K562 (cell line): ENCODE measurements around the gene F12. TPM values are rescaled to one million over a fixed set of nuclear protein-coding genes. Genes with fewer than 3 reads are reported as not detected.
A peak's percentile ranks its signal among the peaks of the same experiment; 100 is the strongest.

Experiments
- ATAC-seq: fragments of 200-7000 bp; cut with Tn5 transposase; 3 replicates; pipeline ENCODE4 v1.9.1; 2020; ENCODE audit warnings: moderate library complexity
- BruUV-seq: library from RNA; stranded (reverse); fragments of 400-500 nt; replicated peaks from 2 replicates; lab custom pipeline; 2021; lab: Mats Ljungman, UMichigan
- CTCF ChIA-PET: fragments of 300-600 bp; formaldehyde crosslinking; extraction: SDS; loops from one replicate; lab custom pipeline; 2021; ENCODE audit warnings: low intra/inter-chr PET ratio; lab: Yijun Ruan, JAX
- POLR2A ChIA-PET: fragments of 300-600, 350-650 bp; sonication (Branson Sonifier 250); formaldehyde crosslinking; extraction: SDS; loops from one replicate; lab custom pipeline; 2021; ENCODE audit warnings: antibody characterized with exemption, inconsistent platforms; lab: Yijun Ruan, JAX
- DNase-seq, 4 experiments: peaks; one replicate each; pipeline versions ENCODE4 v3.0.0 to v3.0.0-alpha.2; 2011 to 2018; ENCODE audit warnings: low spot score in 3 of 4, mixed read lengths in 3 of 4; ENCODE audit errors: extremely low read depth in 1 of 4
- FAIRE-seq: peaks from 2 replicates; lab custom pipeline; 2011; peaks lifted over from hg19 to GRCh38; lab: Jason Lieb, UNC
- H2AFZ ChIP-seq: 2 replicates; pipeline ENCODE4 v1.6.0; 2011; ENCODE audit warnings: low read depth, low read length, control low read depth, inconsistent platforms
- H3K27ac ChIP-seq: fragments of 200-600 bp; 3 replicates; pipeline ENCODE4 v1.8.0; 2011; ENCODE audit warnings: low read depth, mild to moderate bottlenecking, control low read depth, inconsistent platforms, low read length, moderate library complexity, mixed read lengths; ENCODE audit errors: extremely low read depth
- H3K27me3 ChIP-seq, 2 experiments: fragments of 300-600 bp in 1 of 2; 2 replicates in 1 of 2; 3 replicates in 1 of 2; pipeline versions ENCODE4 v1.6.0 to v1.8.0; 2011; ENCODE audit warnings: inconsistent platforms in 2 of 2, low read length in 2 of 2, mild to moderate bottlenecking in 1 of 2, mixed read lengths in 1 of 2, moderate library complexity in 1 of 2; ENCODE audit not compliant: control insufficient read depth in 2 of 2, insufficient read depth in 2 of 2
- H3K36me3 ChIP-seq: fragments of 300-600 bp; 3 replicates; pipeline ENCODE4 v1.8.0; 2011; ENCODE audit warnings: mild to moderate bottlenecking, low read length, inconsistent platforms; ENCODE audit not compliant: control insufficient read depth, insufficient read depth
- H3K4me1 ChIP-seq, 2 experiments: fragments of 200-600 bp in 1 of 2; replicated peaks in 1 of 2; 2 replicates in 1 of 2; 3 replicates in 1 of 2; pipeline versions ENCODE4 v1.5.1 to v1.8.0; 2011; ENCODE audit warnings: inconsistent platforms in 2 of 2, low read length in 2 of 2, mild to moderate bottlenecking in 1 of 2, mixed read lengths in 1 of 2, moderate library complexity in 1 of 2; ENCODE audit not compliant: control insufficient read depth in 2 of 2, insufficient read depth in 2 of 2
- H3K4me2 ChIP-seq: 2 replicates; pipeline ENCODE4 v1.6.1; 2011; ENCODE audit warnings: low read length, control low read depth, inconsistent platforms, mixed read lengths; ENCODE audit not compliant: insufficient read depth
- H3K4me3 ChIP-seq: fragments of 200-600 bp; sonication (generic), shearing (Covaris generic); 2 replicates; pipeline ENCODE4 v1.5.1; 2016; ENCODE audit warnings: control low read depth, inconsistent platforms
- H3K79me2 ChIP-seq: fragments of 200-600 bp; 3 replicates; pipeline ENCODE4 v1.8.0; 2011; ENCODE audit warnings: low read length, inconsistent platforms; ENCODE audit not compliant: control insufficient read depth, insufficient read depth
- H3K9ac ChIP-seq, 2 experiments: 2 replicates each; pipeline versions ENCODE4 v1.6.0 to v1.6.1; 2011; ENCODE audit warnings: low read depth in 2 of 2, low read length in 2 of 2, control low read depth in 1 of 2, inconsistent platforms in 1 of 2, mild to moderate bottlenecking in 1 of 2, mixed read lengths in 1 of 2; ENCODE audit not compliant: insufficient read depth in 1 of 2
- H3K9me1 ChIP-seq: one replicate; pipeline ENCODE4 v1.6.0; 2011; ENCODE audit warnings: inconsistent platforms, mild to moderate bottlenecking, low read length, moderate library complexity; ENCODE audit not compliant: control insufficient read depth, insufficient read depth
- H3K9me3 ChIP-seq: replicated peaks from 2 replicates; pipeline ENCODE4 v1.5.1; 2011; ENCODE audit warnings: low read depth, low read length, inconsistent platforms; ENCODE audit not compliant: control insufficient read depth, insufficient read depth
- H4K20me1 ChIP-seq: replicated peaks from 2 replicates; pipeline ENCODE4 v1.6.1; 2011; ENCODE audit warnings: low read length, inconsistent platforms, mixed read lengths; ENCODE audit not compliant: control insufficient read depth, insufficient read depth
- CGGBP1 ChIP-seq: fragments of 250-450 bp; sonication (Bioruptor Pico); IDR thresholded peaks from 2 replicates; pipeline ENCODE4 v1.9.0; 2021; ENCODE audit warnings: mild to moderate bottlenecking
- ETS1 ChIP-seq: conservative IDR thresholded peaks from 2 replicates; pipeline ENCODE4 v1.6.1; 2011; ENCODE audit warnings: low read depth, mild to moderate bottlenecking, low read length; ENCODE audit not compliant: control insufficient read depth
- HDAC1 ChIP-seq, 2 experiments: fragments of 450-650 bp; IDR thresholded peaks; 2 replicates each; pipeline ENCODE4 v1.6.1; 2016 to 2017; ENCODE audit warnings: inconsistent platforms in 1 of 2, mild to moderate bottlenecking in 1 of 2, moderate library complexity in 1 of 2
- MBD2 ChIP-seq: sonication (generic); IDR thresholded peaks from 2 replicates; pipeline ENCODE4 v1.6.1; 2016; ENCODE audit warnings: low read depth, borderline replicate concordance
- MYC ChIP-seq, 2 experiments: fragments of 250-450 bp in 1 of 2; sonication (Bioruptor Pico) in 1 of 2; IDR thresholded peaks; 2 replicates each; pipeline versions ENCODE4 v1.5.1 to v1.6.1; 2012 to 2021; ENCODE audit warnings: low read depth in 2 of 2, borderline replicate concordance in 1 of 2, improper control_type of control experiment in 1 of 2, low read length in 1 of 2, mild to moderate bottlenecking in 1 of 2, moderate library complexity in 1 of 2
- NFRKB ChIP-seq: fragments of 450-650 bp; IDR thresholded peaks from 2 replicates; pipeline ENCODE4 v1.6.1; 2016; ENCODE audit warnings: low read depth
- PTTG1 ChIP-seq: fragments of 450-650 bp; IDR thresholded peaks from 2 replicates; pipeline ENCODE4 v1.6.1; 2016; ENCODE audit warnings: low read depth, mild to moderate bottlenecking, missing genetic modification characterization, missing compliant biosample characterization
- THRAP3 ChIP-seq: fragments of 450-650 bp; IDR thresholded peaks from 2 replicates; pipeline ENCODE4 v1.6.1; 2016; ENCODE audit warnings: mild to moderate bottlenecking, inconsistent platforms, borderline replicate concordance
- ZBTB33 ChIP-seq: sonication (generic); formaldehyde crosslinking; IDR thresholded peaks from 2 replicates; pipeline ENCODE4 v1.8.1; 2023; ENCODE audit warnings: mild to moderate bottlenecking, missing genetic modification reagents
- WGBS: fragments of 100-300 bp; shearing (Covaris generic); methylation state at CpG from one replicate; pipeline ENCODE4 v1.1.6; 2016; ENCODE audit warnings: low coverage, mixed read lengths; ENCODE audit not compliant: insufficient coverage; ENCODE audit errors: missing lambda C conversion rate; 5-methylcytosine and 5-hydroxymethylcytosine counted together
- in situ Hi-C: fragments of 300-500 bp; cut with MboI; formaldehyde crosslinking; loops from 4 replicates; pipeline ENCODE4 v1.15.0; 2018; ENCODE audit warnings: inconsistent platforms, mixed read lengths
- intact Hi-C: fragments of 100-400 bp; cut with micrococcal nuclease; formaldehyde crosslinking; loops from 2 replicates; pipeline ENCODE4 v1.14.2; 2022
- polyA plus RNA-seq, 8 experiments: library from polyadenylated mRNA; depleted of rRNA in 4 of 8; stranded (reverse) in 5 of 8; unstranded in 3 of 8; fragments of >200 nt; fragmentation: Nextera tagmentation in 2 of 8; fragmentation: Illumina TruSeq in 1 of 8; extraction: Ambion mirVana in 2 of 8; extraction: Trizol in 1 of 8; gene quantifications; 2 replicates each; pipeline versions ENCODE4 v1.2.1 to v1.2.3, GENCODE V29; 2011 to 2014; ENCODE audit warnings: inconsistent platforms in 1 of 8, missing spikeins in 1 of 8
- total RNA-seq, 7 experiments: library from RNA; depleted of rRNA in 6 of 7; stranded (reverse); fragments of >200 nt in 6 of 7; fragmentation: Illumina TruSeq in 2 of 7; extraction: Trizol in 2 of 7; gene quantifications; 2 replicates each; pipeline versions ENCODE4 v1.2.1 to v1.2.3, GENCODE V29; 2011 to 2021; ENCODE audit warnings: low replicate concordance in 1 of 7

The F12 gene
- total and polyA plus RNA-seq, 9 of the 15 experiments (the other 6 are each of a cell fraction or from before 2014, with no cell fraction given): 0.59 to 18.3 (median 3.6) TPM

- Histone ChIP-seq H3K9me3 (no peaks in the 10 kb centered on the region), H3K4me1 (peaks cover 0 to 56% of the 10 kb centered on the region in 2 experiments; a peak in 3 of 5 replicates), H2AFZ (0 out of 2 replicates have a peak overlapping the region, but pooled peaks have one; percentile 44), H3K79me2 (peaks cover 10% of the 10 kb centered on the region; the same call in 2 of the 3 replicates), H3K27me3 (no peaks in the 10 kb centered on the region), H3K9ac (peak overlapping the region; percentile 24 to 97; a peak in 2 of 4 replicates), H3K27ac (no peak overlapping the region)
- no TSS peak for BruUV-seq
- no peak for ATAC-seq
- TF ChIP-seq PTTG1 (tag): no peak
- TF ChIP-seq NFRKB: no peak
- TF ChIP-seq ZBTB33 (CRISPR knock-in tag): peak; percentile 81; the same call in 1 of the 2 replicates
- no peak for TF ChIP-seq HDAC1 (IDR thresholded peaks at IDR 0.05)
- peak; percentile 36; the same call in 1 of the 2 replicates for TF ChIP-seq ETS1
- TF ChIP-seq MYC (IDR thresholded peaks at IDR 0.05; ENCODE audit: low read depth, low read length): no peak
- 0 out of 2 replicates have a peak, but pooled peaks have one; percentile 49 for TF ChIP-seq MYC (CRISPR knock-in tag; IDR thresholded peaks at IDR 0.05; ENCODE audit: borderline replicate concordance, low read depth)
- no peak for TF ChIP-seq CGGBP1 (CRISPR knock-in tag)
- TF ChIP-seq MBD2: no peak
- no peak for TF ChIP-seq THRAP3
- TF ChIP-seq, all 486 proteins: peak for 3
- Histone ChIP-seq H4K20me1 (peaks cover 16% of the 10 kb centered on the region), H3K36me3 (peaks cover 20% of the 10 kb centered on the region; the same call in 1 of the 3 replicates), H3K4me3 (peak overlapping the region; percentile 88; the same call in 1 of the 2 replicates), H3K4me2 (peak overlapping the region; percentile 42), H3K9me1 (peaks cover 3% of the 10 kb centered on the region)
- DNase-seq: no peak
- no peak for FAIRE-seq
- ChIA-PET POLR2A (interaction anchor here (1.0 to 2.5 kb wide), 10 partner anchors 9 to 144 kb away, joined by 3 to 19 read pairs (median 6); partner anchors contain the start of genes PDLIM7 and PRR7), CTCF (interaction anchor here (0.6 to 6.2 kb wide), 6 partner anchors 19 to 144 kb away, joined by 3 to 107 read pairs (median 9); partner anchors contain the start of gene DBN1)
- WGBS: 27% methylated on average over 15 of the region's 31 CpGs
- intact Hi-C loops: loop anchor here (1.0 to 2.0 kb wide), 4 partner anchors 27 to 340 kb away; partner anchors contain the start of gene GRK6
- in situ Hi-C loops: loop anchor here (10.0 kb wide), 1 partner anchor 339 kb away; no protein-coding TSS in a partner anchor
Measured at GRCh38 chr5:177453852-177454396, 44.6 kb upstream of the F12 start.
